Neural cell (in vitro differentiated cells): ENCODE results near the gene ASMT.
"Not testable (repeated sequence)": the region's sequence is repeated elsewhere in the genome, so short reads cannot be mapped to it uniquely, and the experiment has no call there.

Experiments used
- POLR2AphosphoS5 ChIP-seq: IDR thresholded peaks from 2 replicates; pipeline ENCODE4 v1.6.1; 2012
- TAF1 ChIP-seq: IDR thresholded peaks from 2 replicates; pipeline ENCODE4 v1.6.1; 2012; ENCODE audit warnings: low read depth
- TF ChIP-seq, protein P1 (sequence below): fragments of 450-650 bp; IDR thresholded peaks from 2 replicates; pipeline ENCODE4 v1.5.1; 2014; ENCODE audit warnings: antibody characterized with exemption, mild to moderate bottlenecking, moderate library complexity; ENCODE audit not compliant: poor library complexity, severe bottlenecking

DNA sequence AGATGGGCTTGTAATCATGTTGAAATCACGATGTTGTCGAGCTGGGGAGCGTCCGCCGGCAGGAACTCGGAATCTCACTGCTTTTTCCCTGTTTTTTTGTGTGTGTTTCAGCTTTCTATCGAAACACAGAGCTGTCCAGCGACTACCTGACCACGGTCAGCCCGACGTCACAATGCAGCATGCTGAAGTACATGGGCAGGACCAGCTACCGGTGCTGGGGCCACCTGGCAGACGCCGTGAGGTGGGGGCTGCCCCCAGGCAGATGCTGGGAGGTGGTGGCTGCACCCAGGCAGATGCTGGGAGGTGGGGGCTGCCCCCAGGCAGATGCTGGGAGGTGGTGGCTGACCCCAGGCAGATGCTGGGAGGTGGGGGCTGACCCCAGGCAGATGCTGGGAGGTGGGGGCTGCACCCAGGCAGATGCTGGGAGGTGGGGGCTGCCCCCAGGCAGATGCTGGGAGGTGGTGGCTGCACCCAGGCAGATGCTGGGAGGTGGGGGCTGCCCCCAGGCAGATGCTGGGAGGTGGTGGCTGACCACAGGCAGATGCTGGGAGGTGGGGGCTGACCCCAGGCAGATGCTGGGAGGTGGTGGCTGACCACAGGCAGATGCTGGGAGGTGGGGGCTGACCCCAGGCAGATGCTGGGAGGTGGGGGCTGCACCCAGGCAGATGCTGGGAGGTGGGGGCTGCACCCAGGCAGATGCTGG, 9.4 kb downstream of the ASMT start:
- TF ChIP-seq, protein P1, sequence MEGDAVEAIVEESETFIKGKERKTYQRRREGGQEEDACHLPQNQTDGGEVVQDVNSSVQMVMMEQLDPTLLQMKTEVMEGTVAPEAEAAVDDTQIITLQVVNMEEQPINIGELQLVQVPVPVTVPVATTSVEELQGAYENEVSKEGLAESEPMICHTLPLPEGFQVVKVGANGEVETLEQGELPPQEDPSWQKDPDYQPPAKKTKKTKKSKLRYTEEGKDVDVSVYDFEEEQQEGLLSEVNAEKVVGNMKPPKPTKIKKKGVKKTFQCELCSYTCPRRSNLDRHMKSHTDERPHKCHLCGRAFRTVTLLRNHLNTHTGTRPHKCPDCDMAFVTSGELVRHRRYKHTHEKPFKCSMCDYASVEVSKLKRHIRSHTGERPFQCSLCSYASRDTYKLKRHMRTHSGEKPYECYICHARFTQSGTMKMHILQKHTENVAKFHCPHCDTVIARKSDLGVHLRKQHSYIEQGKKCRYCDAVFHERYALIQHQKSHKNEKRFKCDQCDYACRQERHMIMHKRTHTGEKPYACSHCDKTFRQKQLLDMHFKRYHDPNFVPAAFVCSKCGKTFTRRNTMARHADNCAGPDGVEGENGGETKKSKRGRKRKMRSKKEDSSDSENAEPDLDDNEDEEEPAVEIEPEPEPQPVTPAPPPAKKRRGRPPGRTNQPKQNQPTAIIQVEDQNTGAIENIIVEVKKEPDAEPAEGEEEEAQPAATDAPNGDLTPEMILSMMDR = not testable (repeated sequence)
- TF ChIP-seq TAF1, POLR2AphosphoS5: not testable (repeated sequence)
